Breast epithelium (tissue), 4 donors: Measurements from ENCODE around the gene UNC80. TPM values are rescaled to one million over a fixed set of nuclear protein-coding genes. Genes with fewer than 3 reads are reported as not detected.

ENCODE experiments used
- DNase-seq, 2 donors: peaks; one replicate each; pipeline ENCODE4 v3.0.0-alpha.2; 2019; ENCODE audit warnings: low spot score in 2 of 2
- H3K27ac ChIP-seq, 2 donors: fragments of 200-600 bp; sonication (generic) in 1 of 2; one replicate each; pipeline ENCODE4 v1.5.1; 2016 to 2019; ENCODE audit warnings: mild to moderate bottlenecking in 1 of 2
- H3K27me3 ChIP-seq, 2 donors: fragments of 200-600 bp; sonication (generic) in 1 of 2; one replicate each; pipeline versions ENCODE4 v1.5.1 to v1.6.0; 2017 to 2019; ENCODE audit warnings: control low read depth in 1 of 2, mild to moderate bottlenecking in 1 of 2
- H3K36me3 ChIP-seq: fragments of 200-600 bp; one replicate; pipeline ENCODE4 v1.5.1; 2019
- H3K4me1 ChIP-seq, 2 donors: fragments of 200-600 bp; sonication (generic); one replicate each; pipeline ENCODE4 v1.5.1; 2016 to 2019; ENCODE audit warnings: control low read depth in 1 of 2
- H3K4me3 ChIP-seq, 3 donors: fragments of 200-600 bp; sonication (generic); 1 replicate in 2 of 3; 2 replicates in 1 of 3; pipeline ENCODE4 v1.5.1; 2016 to 2019; ENCODE audit warnings: mild to moderate bottlenecking in 3 of 3, moderate library complexity in 2 of 3
- H3K9me3 ChIP-seq, 2 donors: fragments of 200-600 bp; sonication (generic) in 1 of 2; one replicate each; pipeline ENCODE4 v1.5.1; 2016 to 2019; ENCODE audit warnings: control low read depth in 1 of 2
- POLR2A ChIP-seq: fragments of 450-650 bp; IDR thresholded peaks from one replicate; pipeline ENCODE4 v1.6.1; 2016; ENCODE audit warnings: antibody characterized with exemption, mild to moderate bottlenecking, moderate library complexity
- POLR2AphosphoS5 ChIP-seq, 3 donors: sonication (generic); formaldehyde crosslinking; IDR thresholded peaks; one replicate each; pipeline ENCODE4 v1.6.1; 2017; ENCODE audit warnings: antibody characterized with exemption in 3 of 3
- intact Hi-C: fragments of 100-400 bp; cut with DNase I; formaldehyde crosslinking; loops from one replicate; pipeline ENCODE4 v1.15.1; 2023; ENCODE audit warnings: low total_unique reads
- total RNA-seq, 3 donors: library from RNA; depleted of rRNA; stranded (reverse); fragments of >200 nt; gene quantifications; one replicate each; pipeline ENCODE4 v1.1.0, GENCODE V29; 2016
- TF ChIP-seq, protein P1 (sequence below), 3 donors: fragments of 450-650 bp; IDR thresholded peaks; one replicate each; pipeline ENCODE4 v1.5.1; 2016 to 2017; ENCODE audit warnings: antibody characterized with exemption in 3 of 3, mild to moderate bottlenecking in 3 of 3, moderate library complexity in 3 of 3

Gene UNC80
- total RNA-seq, 3 donors from 2014 or later: under 0.01 TPM; not detected in 2

DNA sequence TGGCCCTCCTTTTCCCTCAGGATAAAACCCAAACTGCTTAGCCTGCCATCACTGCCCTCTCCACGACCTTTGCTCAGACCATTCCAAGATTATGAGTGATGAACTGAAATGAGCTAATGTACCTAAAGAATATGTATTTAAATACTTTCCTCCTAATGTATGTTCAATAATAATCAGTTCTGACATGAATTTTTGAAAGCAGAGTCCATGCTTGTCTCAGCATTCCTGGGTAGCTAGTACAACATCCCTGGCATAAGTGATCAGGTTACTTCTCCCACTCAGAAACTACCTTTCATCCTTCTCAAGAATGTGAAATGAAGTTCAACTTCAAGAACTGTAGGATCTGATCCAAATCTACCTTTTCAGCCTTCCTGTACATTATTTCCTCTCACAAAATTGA lies 103.6 kb downstream of the UNC80 start:
- intact Hi-C loops: no loop called here
- H3K4me1 ChIP-seq: no peaks in the 10 kb centered on the region
- H3K27me3 ChIP-seq: no peaks in the 10 kb centered on the region
- no peaks in the 10 kb centered on the region for H3K9me3 ChIP-seq
- no peak overlapping the region for H3K4me3 ChIP-seq
- TF ChIP-seq POLR2A: no peak
- TF ChIP-seq POLR2AphosphoS5 (IDR thresholded peaks at IDR 0.05): no peak
- TF ChIP-seq, protein P1, sequence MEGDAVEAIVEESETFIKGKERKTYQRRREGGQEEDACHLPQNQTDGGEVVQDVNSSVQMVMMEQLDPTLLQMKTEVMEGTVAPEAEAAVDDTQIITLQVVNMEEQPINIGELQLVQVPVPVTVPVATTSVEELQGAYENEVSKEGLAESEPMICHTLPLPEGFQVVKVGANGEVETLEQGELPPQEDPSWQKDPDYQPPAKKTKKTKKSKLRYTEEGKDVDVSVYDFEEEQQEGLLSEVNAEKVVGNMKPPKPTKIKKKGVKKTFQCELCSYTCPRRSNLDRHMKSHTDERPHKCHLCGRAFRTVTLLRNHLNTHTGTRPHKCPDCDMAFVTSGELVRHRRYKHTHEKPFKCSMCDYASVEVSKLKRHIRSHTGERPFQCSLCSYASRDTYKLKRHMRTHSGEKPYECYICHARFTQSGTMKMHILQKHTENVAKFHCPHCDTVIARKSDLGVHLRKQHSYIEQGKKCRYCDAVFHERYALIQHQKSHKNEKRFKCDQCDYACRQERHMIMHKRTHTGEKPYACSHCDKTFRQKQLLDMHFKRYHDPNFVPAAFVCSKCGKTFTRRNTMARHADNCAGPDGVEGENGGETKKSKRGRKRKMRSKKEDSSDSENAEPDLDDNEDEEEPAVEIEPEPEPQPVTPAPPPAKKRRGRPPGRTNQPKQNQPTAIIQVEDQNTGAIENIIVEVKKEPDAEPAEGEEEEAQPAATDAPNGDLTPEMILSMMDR (IDR thresholded peaks at IDR 0.05): no peak
- DNase-seq: no peak
- H3K27ac ChIP-seq: no peak overlapping the region
- no peaks in the 10 kb centered on the region for H3K36me3 ChIP-seq

DNA sequence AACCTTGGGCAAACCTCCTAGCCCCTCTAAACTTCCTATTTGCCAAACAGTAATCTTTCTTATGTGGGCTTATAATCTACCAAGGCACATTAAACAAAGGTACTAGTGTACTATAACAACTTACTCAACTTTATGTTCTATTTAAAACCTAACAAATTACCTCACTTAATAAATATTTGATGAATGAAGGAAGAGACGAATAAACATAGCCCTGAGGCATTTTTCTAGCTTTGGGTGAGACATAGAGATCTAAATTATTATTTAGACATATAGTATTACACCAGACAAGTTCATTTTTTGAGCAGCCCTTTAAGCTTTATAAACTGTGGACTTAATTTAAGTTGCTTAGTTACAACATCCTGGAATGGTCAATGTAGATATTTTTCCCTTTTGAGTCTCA lies 104.6 kb downstream of the UNC80 start:
- intact Hi-C loops: no loop called here
- Histone ChIP-seq H3K36me3 (no peaks in the 10 kb centered on the region), H3K27ac (no peak overlapping the region), H3K4me3 (no peak overlapping the region), H3K9me3 (no peaks in the 10 kb centered on the region), H3K4me1 (no peaks in the 10 kb centered on the region), H3K27me3 (no peaks in the 10 kb centered on the region)
- TF ChIP-seq POLR2A (no peak), POLR2AphosphoS5 (IDR thresholded peaks at IDR 0.05) (no peak)
- TF ChIP-seq, protein P1 (IDR thresholded peaks at IDR 0.05): no peak
- no peak for DNase-seq

DNA sequence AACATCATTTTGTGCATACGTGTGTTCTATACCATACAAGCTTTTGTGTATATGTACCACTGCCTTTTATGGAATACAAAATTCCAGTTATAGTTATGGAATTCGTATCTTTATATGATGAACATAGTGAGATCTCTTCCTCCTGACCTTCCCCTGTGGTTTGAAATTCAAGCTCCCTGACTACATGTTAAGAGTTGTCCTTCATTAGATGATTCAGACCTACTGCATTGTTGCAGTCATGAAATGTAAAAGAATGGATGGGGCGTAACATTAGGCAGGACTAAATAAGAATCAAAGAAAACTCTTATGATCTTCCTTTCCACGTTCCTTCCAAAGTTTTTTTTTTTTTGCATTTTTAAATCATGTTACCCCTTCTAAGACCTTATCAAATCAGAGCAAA lies 107.1 kb downstream of the UNC80 start:
- TF ChIP-seq, protein P1 (IDR thresholded peaks at IDR 0.05): no peak
- TF ChIP-seq POLR2AphosphoS5 (IDR thresholded peaks at IDR 0.05) (no peak), POLR2A (no peak)
- DNase-seq: no peak
- no peaks in the 10 kb centered on the region for H3K9me3 ChIP-seq
- H3K27ac ChIP-seq: no peak overlapping the region
- H3K4me1 ChIP-seq: no peaks in the 10 kb centered on the region
- H3K36me3 ChIP-seq: no peaks in the 10 kb centered on the region
- H3K4me3 ChIP-seq: no peak overlapping the region
- no peaks in the 10 kb centered on the region for H3K27me3 ChIP-seq
- intact Hi-C loops: no loop called here

DNA sequence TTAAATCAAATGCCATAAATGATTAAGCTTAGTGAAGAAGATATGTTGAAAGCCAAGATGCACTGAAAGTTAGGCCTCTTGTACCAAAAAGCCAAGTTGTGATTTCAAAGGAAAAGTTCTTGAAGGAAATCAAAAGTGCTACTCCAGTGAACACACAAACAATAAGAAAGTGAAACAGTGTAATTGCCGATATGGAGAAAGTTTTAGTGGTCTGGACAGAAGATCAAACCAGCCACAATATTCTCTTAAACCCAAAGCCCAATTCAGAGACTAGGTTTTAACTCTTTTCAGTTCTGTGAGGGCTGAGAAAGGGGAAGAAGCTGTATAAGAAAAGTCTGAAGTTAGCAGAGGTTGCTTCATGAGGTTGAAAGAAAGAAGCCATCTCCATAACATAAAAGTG lies 129.0 kb downstream of the UNC80 start:
- intact Hi-C loops: no loop called here
- DNase-seq: no peak
- no peaks in the 10 kb centered on the region for H3K36me3 ChIP-seq
- H3K4me3 ChIP-seq: no peak overlapping the region
- H3K27ac ChIP-seq: no peak overlapping the region
- TF ChIP-seq POLR2A (no peak), POLR2AphosphoS5 (IDR thresholded peaks at IDR 0.05) (no peak)
- TF ChIP-seq, protein P1 (IDR thresholded peaks at IDR 0.05): no peak
- no peaks in the 10 kb centered on the region for H3K9me3 ChIP-seq
- H3K4me1 ChIP-seq: no peaks in the 10 kb centered on the region
- H3K27me3 ChIP-seq: no peaks in the 10 kb centered on the region

DNA sequence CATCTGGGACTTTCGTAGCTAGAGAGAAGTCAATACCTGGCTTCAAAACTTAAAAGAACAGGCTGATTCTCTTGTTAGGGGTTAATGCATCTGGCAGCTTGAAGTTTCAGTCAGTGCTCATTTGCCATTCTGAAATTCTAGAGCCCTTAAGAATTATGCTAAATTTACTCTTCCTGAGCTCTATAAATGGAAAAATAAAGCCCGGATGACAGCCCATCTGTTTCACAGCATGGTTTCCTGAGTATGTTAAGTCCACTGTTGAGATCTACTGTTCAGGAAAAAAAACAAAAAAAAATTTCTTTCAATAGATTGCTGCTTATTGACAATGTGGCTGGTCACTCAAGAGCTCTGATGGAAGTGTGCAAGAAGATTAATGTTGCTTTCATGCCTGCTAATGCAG lies 129.5 kb downstream of the UNC80 start:
- no peak overlapping the region for H3K4me3 ChIP-seq
- no peaks in the 10 kb centered on the region for H3K4me1 ChIP-seq
- no peak for TF ChIP-seq POLR2AphosphoS5 (IDR thresholded peaks at IDR 0.05)
- no peak for TF ChIP-seq POLR2A
- intact Hi-C loops: no loop called here
- H3K36me3 ChIP-seq: no peaks in the 10 kb centered on the region
- no peaks in the 10 kb centered on the region for H3K9me3 ChIP-seq
- no peak for DNase-seq
- H3K27ac ChIP-seq: no peak overlapping the region
- H3K27me3 ChIP-seq: no peaks in the 10 kb centered on the region

DNA sequence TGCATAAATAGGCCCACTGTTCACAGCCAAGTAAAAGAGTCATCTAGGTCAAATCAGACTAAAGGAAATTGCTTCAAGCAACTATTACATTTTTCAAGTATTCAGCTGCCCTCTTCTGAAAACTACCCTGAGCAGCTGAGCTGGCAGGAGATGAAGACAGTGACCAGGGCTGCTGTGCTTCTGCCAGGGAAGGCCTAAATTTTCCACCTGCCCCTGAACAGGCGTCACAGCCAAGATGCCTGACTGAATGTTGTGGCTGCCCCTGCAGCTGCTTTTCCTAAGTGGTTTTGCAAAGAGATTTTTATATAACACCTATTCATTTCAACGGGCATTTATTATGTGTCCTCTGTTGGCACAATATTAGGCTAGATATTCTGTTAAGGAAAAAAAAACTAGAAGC lies 134.1 kb downstream of the UNC80 start:
- Histone ChIP-seq H3K36me3 (no peaks in the 10 kb centered on the region), H3K27ac (no peak overlapping the region), H3K4me3 (no peak overlapping the region), H3K4me1 (no peaks in the 10 kb centered on the region), H3K9me3 (no peaks in the 10 kb centered on the region), H3K27me3 (no peaks in the 10 kb centered on the region)
- TF ChIP-seq, protein P1 (IDR thresholded peaks at IDR 0.05): no peak
- TF ChIP-seq POLR2A (no peak), POLR2AphosphoS5 (IDR thresholded peaks at IDR 0.05) (no peak)
- no peak for DNase-seq
- intact Hi-C loops: no loop called here
